ENCODE results near the gene STKLD1.

The STKLD1 gene

DNA sequence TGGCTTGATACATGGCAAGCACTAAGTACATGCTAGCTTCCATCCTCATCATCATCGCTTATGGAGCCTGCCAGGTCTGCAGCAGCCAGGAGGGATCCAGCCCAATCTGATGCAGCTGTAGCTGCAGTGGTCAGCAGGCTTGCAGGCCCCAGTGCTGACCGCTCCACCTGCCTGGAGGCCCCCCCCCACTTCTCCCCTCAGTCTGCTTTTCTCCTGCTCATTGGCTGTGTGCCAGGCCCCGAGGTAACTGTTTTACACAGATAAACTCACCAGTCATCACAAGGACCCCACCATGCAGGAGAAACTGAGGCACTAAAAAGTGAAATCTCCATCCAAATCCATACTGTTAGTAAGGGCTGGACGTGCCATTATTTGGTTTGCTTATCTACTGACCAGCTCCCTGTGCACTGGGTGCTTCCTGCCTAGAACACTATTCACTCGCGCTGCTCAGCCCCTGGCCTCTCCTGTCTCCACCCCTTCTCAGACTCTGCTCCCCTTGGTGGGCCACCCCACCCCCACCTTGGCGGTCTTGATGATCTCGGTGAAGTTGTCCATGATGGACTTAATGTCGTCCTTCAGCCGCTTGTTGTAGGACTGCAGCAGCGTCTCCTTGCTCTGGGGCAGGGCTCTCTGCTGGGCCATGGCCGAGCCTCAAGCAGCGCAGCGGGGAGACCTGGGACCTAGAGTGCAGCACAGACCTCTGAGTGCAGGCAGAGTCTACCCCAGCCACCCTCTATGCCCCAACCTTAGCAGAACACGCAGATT, 30.0 kb upstream of the STKLD1 start:
- TF ChIP-seq ZBTB7A (IDR thresholded peaks at IDR 0.05; ENCODE audit: low read depth) (no peak), RAD21 (IDR thresholded peaks at IDR 0.05; ENCODE audit: low read depth) (no peak), TEAD4 (IDR thresholded peaks at IDR 0.05) (no peak), NFIC (IDR thresholded peaks at IDR 0.05) (peak; percentile 25; the same call in 1 of the 2 replicates), FOXM1 (IDR thresholded peaks at IDR 0.05; ENCODE audit: borderline replicate concordance, low read depth) (no peak), USF1 (IDR thresholded peaks at IDR 0.05) (no peak), CEBPB (IDR thresholded peaks at IDR 0.05) (no peak), EP300 (IDR thresholded peaks at IDR 0.05; ENCODE audit: borderline replicate concordance) (no peak), TCF12 (IDR thresholded peaks at IDR 0.05; ENCODE audit: low read depth) (no peak), EGR1 (IDR thresholded peaks at IDR 0.05) (no peak), REST (IDR thresholded peaks at IDR 0.05; ENCODE audit: low read depth) (no peak), CREB1 (IDR thresholded peaks at IDR 0.05; ENCODE audit: low read depth) (no peak), YY1 (IDR thresholded peaks at IDR 0.05; ENCODE audit: low read depth) (no peak), TAF1 (IDR thresholded peaks at IDR 0.05; ENCODE audit: low read depth) (no peak)
- TF ChIP-seq, protein P1, sequence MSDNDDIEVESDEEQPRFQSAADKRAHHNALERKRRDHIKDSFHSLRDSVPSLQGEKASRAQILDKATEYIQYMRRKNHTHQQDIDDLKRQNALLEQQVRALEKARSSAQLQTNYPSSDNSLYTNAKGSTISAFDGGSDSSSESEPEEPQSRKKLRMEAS (IDR thresholded peaks at IDR 0.05): 0 out of 2 replicates have a peak, but pooled peaks have one; percentile 1

DNA sequence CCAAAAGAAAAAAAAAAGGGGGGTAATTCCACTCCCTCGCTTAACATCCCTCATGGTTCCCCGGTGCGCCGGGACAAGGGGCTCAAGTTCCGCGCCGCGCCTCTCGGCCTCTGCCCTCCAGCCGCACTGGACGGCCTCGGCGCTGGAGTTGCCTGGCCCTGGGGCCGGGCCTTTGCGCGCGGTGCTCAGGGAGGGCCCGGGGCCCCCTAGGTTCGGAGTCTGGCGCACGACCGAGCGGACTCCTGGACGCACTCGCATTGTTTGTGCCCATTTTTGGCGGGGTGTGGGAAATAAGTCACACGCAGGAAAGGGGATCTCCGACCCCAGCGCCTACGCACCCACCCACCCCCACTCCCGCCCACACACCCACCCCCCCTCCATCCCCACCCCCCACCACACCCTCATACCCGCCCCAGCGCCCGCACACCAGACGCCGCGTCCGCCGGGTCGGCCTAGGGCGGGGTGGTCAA, 28.6 kb upstream of the STKLD1 start:
- 0 out of 2 replicates have a peak, but pooled peaks have one; percentile 44 for TF ChIP-seq EGR1 (IDR thresholded peaks at IDR 0.05)
- TF ChIP-seq REST (IDR thresholded peaks at IDR 0.05; ENCODE audit: low read depth): no peak

DNA sequence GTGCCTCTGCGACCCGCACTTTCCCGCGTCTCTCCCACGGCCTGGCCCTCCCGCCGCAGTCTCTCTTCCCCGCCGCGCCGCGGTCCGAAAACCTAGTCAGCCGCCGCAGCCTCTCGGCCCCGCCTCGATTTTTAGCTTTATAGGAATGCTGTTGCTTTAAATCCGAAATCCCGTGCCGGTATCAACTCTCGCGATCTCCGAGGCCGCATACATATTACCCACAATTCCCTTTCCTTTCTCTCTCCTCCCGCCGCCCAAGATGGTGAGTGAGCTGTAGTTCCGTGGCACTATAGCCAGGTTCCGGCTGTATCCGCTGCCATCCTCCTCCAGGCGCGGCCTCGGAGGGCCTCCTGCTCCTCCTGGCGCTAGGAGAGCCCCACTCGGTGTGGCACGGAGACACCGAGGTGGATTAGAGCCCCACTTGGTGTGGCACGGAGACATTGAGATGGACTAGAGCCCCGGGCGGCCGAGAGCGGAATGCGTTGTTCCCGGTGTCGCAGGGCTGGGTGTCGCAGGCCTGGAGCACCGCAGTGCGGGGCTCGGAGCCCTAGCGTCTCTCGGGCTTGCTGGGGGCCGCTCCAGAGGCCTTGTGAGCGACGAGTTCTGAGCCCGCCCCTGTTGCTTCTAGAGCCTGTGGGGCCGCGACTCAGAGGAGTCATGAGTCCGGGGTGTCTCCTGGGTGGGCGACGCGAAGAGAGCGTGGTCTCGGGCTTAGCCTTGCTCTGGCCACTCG, 28.0 kb upstream of the STKLD1 start, which contains the start of the genes MED22 and RPL7A:
TSS of gene MED22 (minus strand) at position 147 of the 733 bp plus-strand sequence. CDS start 1,469 bp downstream, outside the sequence.
TSS of gene RPL7A (plus strand) at position 234 of the 733 bp plus-strand sequence. CDS start at position 260, 26 bp downstream.
- TF ChIP-seq, protein P1 (IDR thresholded peaks at IDR 0.05): peak; percentile 92
- no peak for TF ChIP-seq RAD21 (IDR thresholded peaks at IDR 0.05; ENCODE audit: low read depth)
- TF ChIP-seq FOXM1 (IDR thresholded peaks at IDR 0.05; ENCODE audit: borderline replicate concordance, low read depth): no peak
- TF ChIP-seq EP300 (IDR thresholded peaks at IDR 0.05; ENCODE audit: borderline replicate concordance): peak; percentile 33; the same call in 1 of the 2 replicates
- 0 out of 2 replicates have a peak, but pooled peaks have one; percentile 22 for TF ChIP-seq TEAD4 (IDR thresholded peaks at IDR 0.05)
- peak; percentile 100 for TF ChIP-seq TAF1 (IDR thresholded peaks at IDR 0.05; ENCODE audit: low read depth)
- peak; percentile 8; the same call in 1 of the 2 replicates for TF ChIP-seq NFIC (IDR thresholded peaks at IDR 0.05)
- no peak for TF ChIP-seq ZBTB7A (IDR thresholded peaks at IDR 0.05; ENCODE audit: low read depth)
- TF ChIP-seq TCF12 (IDR thresholded peaks at IDR 0.05; ENCODE audit: low read depth): peak; percentile 72
- TF ChIP-seq USF1 (IDR thresholded peaks at IDR 0.05): no peak
- TF ChIP-seq EGR1 (IDR thresholded peaks at IDR 0.05): no peak
- TF ChIP-seq CREB1 (IDR thresholded peaks at IDR 0.05; ENCODE audit: low read depth): no peak
- TF ChIP-seq REST (IDR thresholded peaks at IDR 0.05; ENCODE audit: low read depth): peak; percentile 28; the same call in 1 of the 2 replicates
- TF ChIP-seq CEBPB (IDR thresholded peaks at IDR 0.05): no peak
- peak; percentile 93 for TF ChIP-seq YY1 (IDR thresholded peaks at IDR 0.05; ENCODE audit: low read depth)

Data from Ishikawa (cell line).